Stimulated activated naive CD4-positive, alpha-beta T cell (primary cell): ENCODE results near the gene MAP1LC3B.

Experiments
- DNase-seq, 6 experiments: peaks; one replicate each; lab custom pipeline; 2025; lab: John Stamatoyannopoulos, UW

Gene MAP1LC3B

DNA sequence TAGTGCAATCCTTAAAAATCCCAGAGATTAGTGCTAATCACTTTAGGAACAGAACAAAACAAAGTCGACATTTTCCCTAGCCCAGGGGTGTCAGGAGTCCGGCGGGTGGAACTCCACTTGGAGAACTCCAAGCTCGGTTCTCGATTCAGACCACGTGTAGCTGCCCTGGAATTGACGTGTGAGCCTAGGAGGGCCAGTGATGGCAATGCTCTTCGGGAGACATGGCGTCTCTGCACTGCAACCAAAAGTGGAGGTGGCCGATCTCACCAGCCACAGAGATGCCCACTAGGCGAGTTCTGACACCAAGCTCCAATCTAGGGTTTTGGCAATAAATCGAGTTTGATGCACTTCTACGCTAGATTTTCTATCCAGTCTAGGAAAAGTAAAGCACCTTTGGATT is 17.6 kb downstream of the MAP1LC3B start:
- no peak for DNase-seq

DNA sequence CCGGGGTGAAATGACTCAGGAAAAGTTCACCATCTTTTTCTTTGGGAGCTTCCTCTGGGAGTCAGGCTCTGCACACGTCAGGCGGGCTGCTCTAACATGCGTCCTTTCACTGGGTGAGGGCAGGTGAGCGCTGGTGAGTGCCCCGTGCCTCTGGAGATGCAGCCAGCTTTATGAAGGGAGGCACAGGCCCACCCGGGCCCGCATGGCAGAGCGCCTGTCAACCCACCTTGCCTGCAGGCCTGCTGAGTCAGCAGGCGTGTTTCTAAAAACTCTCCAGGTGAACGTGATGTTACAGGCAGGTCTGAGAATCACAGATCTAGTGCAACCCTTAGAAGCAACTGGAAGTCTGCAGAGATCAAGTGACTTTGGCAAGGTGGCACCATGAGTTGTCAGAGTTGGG is 18.4 kb downstream of the MAP1LC3B start:
- no peak for DNase-seq

DNA sequence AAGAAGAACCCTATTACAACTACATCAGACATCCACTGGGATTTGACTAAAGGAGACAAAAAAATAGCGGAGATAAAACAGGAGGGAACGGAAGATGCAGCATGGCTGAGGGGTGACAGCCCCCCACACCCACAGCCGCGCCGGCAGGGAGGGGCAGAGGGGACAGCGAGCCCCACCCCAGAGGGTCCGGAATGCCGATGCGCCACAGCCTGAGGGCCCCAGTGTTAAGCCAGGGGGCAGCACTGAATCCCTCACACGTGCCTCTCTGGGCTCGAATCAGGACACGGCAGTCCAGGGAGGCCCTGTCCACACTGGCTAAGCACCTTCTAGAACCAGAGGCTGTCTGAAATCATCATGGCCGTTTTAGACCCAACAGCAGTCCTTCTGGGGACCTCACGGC is 18.8 kb downstream of the MAP1LC3B start:
- no peak for DNase-seq

DNA sequence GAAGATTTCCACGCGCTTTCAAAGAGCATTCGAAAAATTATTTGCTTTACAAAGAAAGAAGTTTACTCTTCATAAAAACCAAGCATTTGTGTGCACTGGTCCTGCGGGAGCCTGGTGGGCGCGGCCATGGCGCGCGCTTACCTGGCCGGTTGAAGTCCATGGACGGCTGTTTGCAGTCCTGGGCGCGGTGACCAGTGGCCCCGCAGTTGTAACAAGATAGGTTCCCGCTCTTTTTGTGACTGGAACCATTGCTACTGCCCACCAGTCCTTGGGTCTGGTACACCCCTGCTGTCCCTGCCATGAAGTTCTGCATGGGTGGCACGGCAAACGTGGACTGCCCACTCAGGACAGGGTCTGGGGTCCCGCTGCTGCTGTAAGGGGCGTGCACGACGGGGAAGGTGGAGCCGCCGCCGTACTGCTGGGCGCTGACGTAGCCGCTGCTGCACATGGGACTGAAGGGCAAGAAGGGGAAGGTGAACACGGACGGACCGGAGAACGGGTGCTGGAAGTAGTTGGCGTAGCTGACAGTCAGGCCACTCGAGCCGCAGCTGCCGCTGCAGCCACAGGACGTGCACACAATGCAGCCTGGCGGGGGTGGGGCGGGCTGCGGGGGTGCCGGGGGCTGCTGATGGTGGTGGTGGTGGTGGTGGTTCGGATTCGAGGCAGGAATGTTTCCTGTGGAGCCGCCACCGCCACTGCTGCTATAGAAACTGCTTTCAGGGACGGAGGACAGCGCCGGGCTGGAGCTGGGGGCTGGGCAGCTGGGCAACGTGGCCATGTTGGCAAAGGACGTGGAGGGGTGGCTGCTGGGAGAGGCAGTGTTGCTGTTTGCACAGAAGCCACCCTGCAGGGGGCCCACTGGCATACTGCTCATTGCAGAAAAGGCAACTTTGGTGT is 19.5 kb downstream of the MAP1LC3B start:
- no peak for DNase-seq

DNA sequence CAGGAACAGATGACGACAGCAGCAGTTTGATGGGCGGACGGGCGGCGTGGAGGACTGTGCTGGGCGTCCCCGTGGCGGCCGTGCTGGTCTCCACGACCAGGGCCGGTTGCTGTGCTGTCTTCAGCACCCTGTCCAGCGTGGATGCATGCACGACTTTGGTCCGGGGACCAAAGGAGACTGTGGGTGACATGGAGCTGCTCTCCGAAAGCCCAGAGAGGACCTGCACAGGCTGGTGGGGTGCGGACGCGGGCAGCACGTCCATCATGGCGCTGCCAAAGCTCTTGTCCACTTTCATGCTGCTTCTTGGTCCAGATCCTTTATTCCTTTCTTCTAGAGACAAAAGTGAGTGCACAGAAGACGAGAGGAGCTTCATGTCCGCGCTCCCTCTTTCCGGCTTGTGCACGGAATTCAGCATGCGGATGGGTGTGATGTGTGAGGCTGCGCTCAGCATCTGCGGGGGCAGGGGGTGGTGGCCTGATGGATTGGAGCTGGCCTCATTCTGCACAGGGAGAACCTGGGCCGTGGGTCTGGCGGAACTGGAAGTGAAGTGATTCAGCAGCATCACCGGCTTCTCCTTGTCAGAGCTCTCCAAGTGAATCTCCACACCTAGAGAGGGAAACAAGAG is 20.3 kb downstream of the MAP1LC3B start:
- no peak for DNase-seq

DNA sequence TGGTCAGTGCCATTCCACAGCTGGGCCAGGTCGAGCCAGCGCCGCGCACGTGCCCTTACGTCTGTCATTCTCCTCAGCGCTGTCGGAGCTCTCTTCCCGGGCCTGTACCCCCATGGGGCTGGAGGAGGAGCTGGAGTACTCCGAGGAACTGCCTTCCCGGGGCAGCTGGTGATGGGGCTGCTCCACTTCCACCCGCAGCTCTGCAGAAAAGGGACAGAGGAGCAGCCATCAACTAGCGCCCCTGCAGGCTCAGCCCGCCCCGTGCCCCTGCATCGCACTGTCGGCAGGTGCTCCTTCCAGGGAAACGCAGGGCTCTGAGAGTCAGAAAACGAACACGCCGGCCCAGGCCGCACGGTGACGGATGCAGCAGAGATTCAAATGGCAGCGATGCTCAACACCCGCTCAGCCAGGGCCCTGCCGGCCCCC is 20.9 kb downstream of the MAP1LC3B start:
- no peak for DNase-seq

DNA sequence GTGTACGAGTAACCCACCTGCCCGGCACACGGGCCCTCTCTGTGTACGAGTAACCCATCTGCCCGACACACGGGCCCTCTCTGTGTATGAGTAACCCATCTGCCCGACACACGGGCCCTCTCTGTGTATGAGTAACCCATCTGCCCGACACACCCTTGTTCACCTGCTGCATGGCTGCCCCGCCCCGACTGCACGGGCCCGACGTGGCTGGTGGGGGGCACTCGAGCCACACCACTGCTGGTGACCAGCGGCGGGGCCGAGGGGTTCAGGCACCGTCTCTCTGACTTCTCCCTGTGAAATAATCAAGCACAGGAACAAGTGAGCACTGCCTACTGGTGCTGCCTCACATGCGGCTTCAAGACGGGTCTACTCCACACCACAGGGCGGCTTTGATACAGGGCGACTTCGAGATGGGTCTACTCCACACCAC is 22.1 kb downstream of the MAP1LC3B start:
- DNase-seq = no peak

DNA sequence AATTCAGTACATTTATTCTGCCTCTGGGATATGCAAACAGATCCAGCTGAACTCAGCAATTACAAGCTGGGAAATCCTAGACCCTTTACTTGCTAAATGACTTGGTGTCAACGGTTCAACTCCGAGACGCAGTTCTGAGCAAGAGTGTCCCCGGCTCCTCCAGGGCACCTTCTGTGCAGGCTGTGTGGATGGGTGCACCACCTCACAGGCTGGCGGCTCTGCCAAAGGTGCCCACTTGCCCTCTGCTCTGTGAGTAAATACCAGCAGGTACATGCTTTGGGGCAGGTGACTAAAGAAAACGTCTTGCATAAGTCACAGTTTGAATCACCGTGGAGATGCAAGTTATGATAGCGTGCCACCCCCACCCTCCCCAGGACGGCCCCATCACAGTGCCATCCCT is 23.3 kb downstream of the MAP1LC3B start:
- no peak for DNase-seq

DNA sequence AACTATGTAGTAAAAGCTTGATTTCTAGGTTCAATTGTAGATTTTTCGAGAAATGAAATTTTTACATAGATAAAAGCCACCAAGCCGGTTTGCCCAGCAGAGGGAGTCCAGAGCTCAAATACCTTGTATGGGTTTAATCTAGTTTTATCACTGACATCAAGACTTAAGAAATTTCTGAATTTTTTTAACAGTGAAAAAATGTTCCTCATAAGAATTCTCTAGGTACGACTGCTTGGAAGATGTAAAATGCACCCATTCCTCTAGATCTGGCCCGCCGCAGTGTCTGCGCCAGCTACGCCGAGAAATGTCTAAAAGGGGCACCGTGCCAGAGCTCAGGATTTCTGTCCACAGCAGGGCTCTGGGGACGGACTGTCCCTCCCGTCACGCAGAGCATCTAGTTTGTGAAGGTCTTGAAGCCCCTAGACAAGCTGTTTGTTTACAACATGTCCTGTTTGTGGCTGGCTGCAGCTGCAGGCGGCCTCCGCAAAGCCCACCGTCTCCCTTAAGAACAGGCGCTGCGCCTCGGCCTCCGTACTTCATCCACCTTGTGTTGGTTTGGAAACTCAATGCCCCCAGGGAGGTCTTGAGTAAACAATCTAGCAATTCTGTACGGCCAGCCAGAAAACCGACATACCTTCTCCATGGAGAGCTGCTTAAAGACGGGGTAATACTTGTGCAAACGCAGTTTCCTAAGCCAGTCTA is 24.8 kb downstream of the MAP1LC3B start:
- peak in 4 of 6 experiments; percentile 10 to 32 (median 22) for DNase-seq

DNA sequence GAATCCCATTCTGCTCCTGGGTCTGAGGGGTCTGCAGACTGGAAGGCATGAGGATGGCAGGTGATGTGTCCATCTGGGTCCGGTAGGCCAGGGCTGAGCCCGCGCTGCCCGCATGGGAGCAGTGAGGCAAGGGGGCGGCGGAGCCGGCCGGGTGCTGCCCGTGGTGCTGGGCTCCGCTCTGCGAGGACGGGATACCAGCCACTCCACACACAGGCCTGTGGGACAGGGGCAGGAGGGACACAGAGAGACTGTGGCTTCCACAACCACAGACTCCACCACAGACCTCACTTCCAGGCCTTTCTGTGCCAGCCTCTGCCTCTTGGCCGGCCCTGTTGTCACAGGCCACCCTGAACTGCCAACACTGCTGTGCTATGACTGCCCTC is 25.4 kb downstream of the MAP1LC3B start:
- DNase-seq = no peak

DNA sequence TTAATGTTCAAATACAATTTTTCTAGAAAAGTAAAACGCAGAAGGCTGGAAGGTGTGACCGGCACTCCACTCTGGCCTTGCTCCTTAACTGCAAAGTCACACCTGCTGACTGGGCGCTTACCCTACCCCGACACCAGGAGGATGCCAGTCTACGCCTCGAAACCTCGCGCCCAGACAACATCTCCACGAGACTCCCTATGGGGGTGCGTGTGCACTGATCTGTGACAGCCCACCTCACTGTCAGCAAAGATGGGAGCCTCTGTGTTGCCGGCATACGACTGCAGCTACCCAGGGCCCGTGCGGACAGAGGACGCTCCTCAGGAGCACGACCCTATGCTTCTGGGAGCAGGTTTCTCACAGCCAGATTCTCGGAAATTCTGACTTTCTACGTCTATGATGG is 26.1 kb downstream of the MAP1LC3B start:
- DNase-seq = no peak

DNA sequence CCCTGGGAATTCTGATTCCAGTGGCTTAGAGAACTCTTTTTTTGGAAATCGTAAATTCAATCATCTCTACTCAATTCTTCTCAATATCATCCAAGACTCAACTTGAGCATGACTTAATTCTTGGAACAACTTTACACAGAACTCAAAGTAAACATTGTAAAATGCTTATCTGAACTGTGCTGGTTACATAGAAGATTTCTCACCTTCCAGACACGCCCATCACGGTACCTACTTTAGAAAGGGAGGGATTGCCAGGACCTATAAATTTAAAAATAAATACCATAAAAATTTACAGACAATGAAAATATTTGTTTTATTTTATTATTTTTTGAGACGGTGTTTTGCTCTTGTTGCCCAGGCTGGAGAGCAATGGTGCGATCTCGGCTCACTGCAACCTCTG is 26.5 kb downstream of the MAP1LC3B start:
- DNase-seq = no peak

DNA sequence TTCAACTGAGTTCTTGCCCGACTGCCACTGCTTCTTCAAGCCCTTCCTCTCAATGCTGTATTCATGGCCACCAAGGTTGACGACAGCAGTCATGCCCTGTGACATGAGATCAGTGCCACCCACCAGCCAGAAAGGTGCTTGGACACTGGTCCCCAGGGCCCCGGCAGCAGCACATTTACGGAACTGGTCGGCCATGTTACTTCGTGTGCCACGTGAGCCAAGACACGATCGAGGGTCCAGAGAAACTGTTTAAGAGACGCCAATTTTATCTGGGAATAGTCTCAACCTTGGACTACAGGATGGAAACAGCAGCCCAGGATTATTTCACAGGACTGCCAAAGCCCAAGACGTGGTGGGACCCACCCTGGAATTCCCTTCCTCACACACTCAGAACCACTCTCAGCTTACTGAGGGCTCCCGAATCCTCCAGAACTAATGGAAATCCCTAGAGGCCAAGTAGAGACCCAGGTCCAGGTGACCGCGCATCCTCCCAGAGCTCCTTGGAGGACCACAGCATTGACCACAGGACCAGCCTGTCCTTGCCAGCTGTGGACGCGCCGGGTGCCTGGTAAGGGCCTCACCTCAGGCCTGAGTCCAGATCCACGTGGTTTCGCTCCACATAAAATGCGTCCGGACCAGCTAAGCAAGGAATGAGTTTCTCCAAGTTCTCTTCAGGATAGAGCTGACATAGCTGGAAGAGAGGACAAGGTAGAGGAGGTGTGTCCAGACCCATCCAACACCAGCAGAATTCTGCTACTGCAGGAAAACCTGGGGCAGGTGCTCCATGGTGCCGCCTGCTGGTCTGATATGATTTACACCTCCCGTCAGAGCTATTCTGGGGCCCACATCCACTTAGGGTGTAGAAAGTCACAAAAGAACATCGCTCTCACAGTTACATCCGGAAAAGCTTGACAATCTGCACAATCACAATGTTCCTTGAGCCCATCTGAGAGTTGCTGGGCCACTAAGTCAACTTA is 28.2 kb downstream of the MAP1LC3B start:
- no peak for DNase-seq

DNA sequence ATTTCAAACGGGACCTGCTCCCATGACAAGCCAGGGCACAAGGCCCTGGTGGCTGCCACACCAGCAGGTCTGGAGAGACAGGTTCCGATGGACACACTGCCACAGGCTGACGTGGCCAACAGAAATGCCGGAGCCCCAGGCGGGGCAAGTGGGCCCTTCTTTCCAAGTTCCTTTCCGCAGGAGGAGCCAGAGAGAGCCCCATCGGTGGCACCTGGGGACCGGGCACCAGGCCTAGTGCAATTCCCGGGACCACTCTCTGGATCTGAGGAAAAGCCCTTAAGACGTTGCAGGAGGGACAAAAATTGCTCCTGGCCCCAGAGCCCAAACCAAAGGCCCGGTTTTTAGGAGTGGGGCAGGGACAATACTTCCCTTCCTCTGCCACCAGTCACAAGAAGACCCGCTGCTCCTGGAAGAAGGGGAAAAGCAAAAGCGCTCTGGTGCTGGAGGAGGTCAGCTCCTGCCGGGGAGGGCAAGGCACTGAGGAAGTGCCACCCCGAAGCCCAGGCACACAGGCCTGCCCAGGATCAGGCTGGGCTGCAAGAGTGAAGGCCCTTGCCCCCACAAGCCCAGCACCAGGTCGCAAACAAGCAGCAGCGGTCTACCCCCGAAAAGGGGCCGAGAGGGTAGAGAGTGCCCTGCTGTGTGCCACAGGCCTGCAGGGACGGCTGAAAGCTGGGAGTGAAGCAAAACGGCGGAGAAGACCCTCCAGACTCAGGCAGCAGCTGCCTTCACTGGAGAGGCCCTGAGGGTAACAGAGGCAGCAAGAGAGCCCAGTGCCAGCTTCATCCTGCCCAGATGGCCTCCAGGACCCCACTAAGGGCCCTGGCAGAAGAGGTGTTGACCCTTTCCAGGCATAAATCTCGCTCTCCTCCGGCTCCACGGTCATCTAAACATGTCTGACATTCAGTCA is 29.1 kb downstream of the MAP1LC3B start:
- no peak for DNase-seq

DNA sequence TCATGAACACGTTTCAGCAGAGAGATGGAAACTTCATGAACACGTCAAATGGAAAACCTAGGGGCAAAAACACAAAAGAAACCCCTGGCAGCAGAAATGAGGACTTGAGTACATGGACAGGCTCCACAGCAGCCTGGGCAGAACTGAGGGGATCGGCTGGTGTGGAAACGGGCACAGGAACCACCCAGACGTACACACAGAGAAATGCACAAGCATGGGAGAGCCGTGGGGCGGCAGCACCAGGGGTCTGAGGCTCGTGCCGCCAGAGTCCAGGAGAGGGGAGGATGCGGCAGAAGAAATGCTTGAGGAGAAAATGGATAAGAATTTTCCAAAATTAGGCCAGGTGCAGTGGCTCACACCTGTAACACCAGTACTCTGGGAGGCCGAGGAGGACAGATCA is 30.0 kb downstream of the MAP1LC3B start:
- DNase-seq = no peak

DNA sequence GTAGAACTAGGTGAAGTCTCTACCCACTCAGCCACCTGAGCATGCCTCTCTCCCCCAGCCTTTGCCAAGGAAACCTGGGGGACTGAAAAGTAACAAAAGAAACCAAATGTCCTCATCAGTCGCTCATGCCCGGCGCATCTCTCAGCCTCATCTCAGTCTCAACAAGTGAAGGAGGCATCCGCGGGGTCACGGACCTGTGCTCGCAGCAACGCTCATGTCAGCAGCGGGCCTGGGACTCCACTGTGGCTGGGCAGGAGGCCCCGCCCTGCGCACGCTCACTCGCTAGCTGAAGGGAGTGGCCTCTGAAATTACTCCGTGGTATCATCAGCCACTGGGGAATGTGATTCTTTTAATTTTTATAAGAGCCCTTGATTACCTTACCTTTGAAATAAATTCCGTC is 31.3 kb downstream of the MAP1LC3B start:
- no peak for DNase-seq

DNA sequence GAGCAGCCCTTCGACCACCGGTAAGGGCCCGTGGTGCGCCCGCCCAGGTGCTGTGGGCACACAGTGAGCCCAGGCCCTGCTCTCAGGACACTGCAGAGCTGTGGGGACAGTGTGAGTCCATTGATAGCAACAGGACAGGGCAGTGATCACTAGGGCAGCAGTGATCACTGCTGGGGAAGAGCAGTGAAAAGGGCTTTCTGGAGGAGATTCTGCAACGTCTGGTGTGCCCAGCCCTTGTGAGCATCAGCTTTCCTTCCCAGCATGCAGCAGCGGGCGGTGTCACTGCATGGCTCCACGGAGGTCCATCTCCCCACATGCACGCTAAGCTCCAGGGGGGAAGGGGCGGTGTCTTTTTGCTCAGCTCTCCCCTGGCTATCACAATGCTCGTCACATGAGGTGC is 32.1 kb downstream of the MAP1LC3B start:
- no peak for DNase-seq

DNA sequence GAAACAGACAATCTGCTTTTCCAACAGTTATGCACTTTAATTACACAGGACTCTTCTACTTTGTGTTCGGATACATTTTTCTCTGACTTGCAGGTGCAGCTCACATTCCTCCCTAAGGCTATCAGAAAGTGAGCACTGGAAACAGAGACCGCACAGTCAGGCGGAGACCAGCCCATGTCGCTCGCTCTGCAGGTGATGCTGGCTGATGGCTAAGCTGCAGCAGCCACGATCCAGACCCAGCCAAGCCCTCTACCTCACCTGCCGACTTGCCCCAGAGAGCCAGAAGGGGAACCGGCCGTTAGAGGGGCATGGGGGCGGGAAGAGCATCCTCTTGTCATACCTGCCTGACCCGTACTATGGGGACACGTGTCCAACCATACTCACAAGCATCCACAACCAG is 33.8 kb downstream of the MAP1LC3B start:
- no peak for DNase-seq

DNA sequence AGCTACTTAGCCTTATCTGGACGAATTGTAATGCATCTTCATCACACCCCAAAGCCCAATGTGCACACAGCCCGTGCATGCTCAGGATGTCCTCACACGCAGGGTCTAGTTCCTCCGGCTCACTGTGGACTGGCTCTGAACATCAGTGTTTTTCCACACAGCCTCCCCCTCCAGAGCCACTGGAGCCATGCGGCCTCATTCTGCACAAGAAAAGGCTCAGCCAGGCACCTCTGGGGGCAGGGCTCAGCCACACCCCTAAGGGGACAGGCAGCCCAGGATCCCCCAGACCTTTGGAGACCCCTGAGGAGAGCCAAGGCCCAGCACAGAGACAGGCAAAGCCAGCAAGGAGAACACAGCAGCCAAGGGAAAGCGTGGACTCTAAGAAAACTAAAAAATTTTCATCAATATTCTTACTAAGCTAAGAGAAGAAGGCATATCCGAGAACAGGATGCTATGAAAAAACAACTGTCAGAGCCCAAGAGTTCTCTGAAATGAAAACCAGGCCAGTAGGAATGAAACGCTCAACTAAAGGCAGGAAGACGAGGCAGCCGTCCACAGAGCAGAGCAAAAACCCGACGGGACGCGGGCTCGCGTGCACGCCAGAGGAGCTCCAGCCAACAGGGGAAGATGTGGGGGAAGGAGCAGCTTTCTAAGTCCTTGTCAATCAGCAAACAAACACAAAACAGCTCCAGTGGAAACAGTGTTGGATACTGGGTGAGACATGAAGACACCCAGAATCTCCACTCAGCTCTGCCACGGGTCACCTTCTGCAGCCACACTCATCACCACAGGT is 34.5 kb downstream of the MAP1LC3B start:
- DNase-seq = no peak

DNA sequence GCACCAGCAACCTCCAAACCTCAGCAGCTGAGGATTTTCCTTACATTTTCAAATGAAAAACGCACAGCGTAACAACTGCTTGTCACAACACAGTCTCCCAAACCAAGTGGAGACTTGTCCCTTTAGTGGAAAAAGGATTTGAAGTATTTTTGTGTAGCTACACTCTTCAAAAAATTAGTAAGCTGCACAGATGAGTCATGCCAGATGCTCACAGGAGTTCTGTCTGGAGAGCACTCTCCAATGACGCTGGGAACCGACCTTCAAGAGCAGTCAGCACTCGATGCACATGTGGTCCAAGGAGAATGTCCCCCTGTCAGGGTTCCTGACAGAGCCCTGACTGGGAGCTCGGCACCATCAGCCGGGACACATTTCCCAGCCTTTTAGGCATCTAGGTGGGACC is 39.8 kb downstream of the MAP1LC3B start:
- no peak for DNase-seq
